NCI-H1417 (cell line): Measurements from ENCODE around the gene GRIK1.
A peak's percentile ranks its signal among the peaks of the same experiment; 100 is the strongest.

ENCODE experiments used
- DNase-seq, 3 experiments: peaks; one replicate each; lab custom pipeline; 2025; lab: John Stamatoyannopoulos, UW

Gene GRIK1

GRCh38 chr21:29534448-29534847, 405.3 kb downstream of the GRIK1 start:
- DNase-seq, result no peak

GRCh38 chr21:29529139-29529538, 410.7 kb downstream of the GRIK1 start:
- no peak for DNase-seq

GRCh38 chr21:29526545-29526944, 413.3 kb downstream of the GRIK1 start:
- DNase-seq, result no peak

- DNase-seq, result no peak
Observed at GRCh38 chr21:29524055-29524454, 415.7 kb downstream of the GRIK1 start.

- DNase-seq, result no peak
Observed at GRCh38 chr21:29523646-29524045, 416.1 kb downstream of the GRIK1 start.

GRCh38 chr21:29521872-29522271, 417.9 kb downstream of the GRIK1 start:
- DNase-seq, result no peak

GRCh38 chr21:29520171-29520570, 419.6 kb downstream of the GRIK1 start:
- no peak for DNase-seq

GRCh38 chr21:29514652-29515247, 425.0 kb downstream of the GRIK1 start:
- DNase-seq, result no peak

- DNase-seq, result no peak
Observed at GRCh38 chr21:29513535-29513934, 426.3 kb downstream of the GRIK1 start.

GRCh38 chr21:29511096-29511495, 428.7 kb downstream of the GRIK1 start:
- DNase-seq, result no peak

GRCh38 chr21:29509121-29509520, 430.7 kb downstream of the GRIK1 start:
- DNase-seq, result no peak

GRCh38 chr21:29508301-29508700, 431.5 kb downstream of the GRIK1 start:
- DNase-seq, result no peak

GRCh38 chr21:29506947-29507346, 432.8 kb downstream of the GRIK1 start:
- DNase-seq, result no peak

- no peak for DNase-seq
Observed at GRCh38 chr21:29506214-29506613, 433.6 kb downstream of the GRIK1 start.

- DNase-seq, result no peak
Observed at GRCh38 chr21:29504751-29505321, 435.0 kb downstream of the GRIK1 start.

GRCh38 chr21:29501451-29501850, 438.3 kb downstream of the GRIK1 start:
- DNase-seq, result no peak

GRCh38 chr21:29499734-29500343, 440.0 kb downstream of the GRIK1 start:
- peak in 2 of 3 experiments; percentile 25 to 35 for DNase-seq

GRCh38 chr21:29499229-29499628, 440.6 kb downstream of the GRIK1 start:
- DNase-seq, result no peak

- no peak for DNase-seq
Observed at GRCh38 chr21:29496337-29496736, 443.5 kb downstream of the GRIK1 start.

GRCh38 chr21:29490016-29490415, 449.8 kb downstream of the GRIK1 start:
- no peak for DNase-seq

GRCh38 chr21:29487154-29487553, 452.6 kb downstream of the GRIK1 start:
- DNase-seq, result peak in 1 of 3 experiments; percentile 20
